HG03060 (cell line): ENCODE data around the gene ITGA2.
A peak's percentile ranks its signal among the peaks of the same experiment; 100 is the strongest.
"Not testable (repeated sequence)": the region's sequence is repeated elsewhere in the genome, so short reads cannot be mapped to it uniquely, and the experiment has no call there.

Experiments used
- ATAC-seq: cut with Tn5 transposase; IDR thresholded peaks from one replicate; pipeline ENCODE4 v1.9.1; 2021; ENCODE audit warnings: low read depth, moderate number of reproducible peaks; ENCODE audit not compliant: unreplicated experiment

Gene ITGA2

DNA sequence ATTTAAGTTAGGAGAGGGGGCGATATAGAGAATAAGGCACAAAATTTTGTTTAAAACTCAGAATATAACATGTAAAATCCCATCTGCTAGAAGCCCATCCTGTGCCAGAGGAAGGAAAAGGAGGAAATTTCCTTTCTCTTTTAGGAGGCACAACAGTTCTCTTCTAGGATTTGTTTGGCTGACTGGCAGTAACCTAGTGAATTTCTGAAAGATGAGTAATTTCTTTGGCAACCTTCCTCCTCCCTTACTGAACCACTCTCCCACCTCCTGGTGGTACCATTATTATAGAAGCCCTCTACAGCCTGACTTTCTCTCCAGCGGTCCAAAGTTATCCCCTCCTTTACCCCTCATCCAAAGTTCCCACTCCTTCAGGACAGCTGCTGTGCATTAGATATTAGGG is 102.1 kb downstream of the ITGA2 start:
- ATAC-seq = no peak

DNA sequence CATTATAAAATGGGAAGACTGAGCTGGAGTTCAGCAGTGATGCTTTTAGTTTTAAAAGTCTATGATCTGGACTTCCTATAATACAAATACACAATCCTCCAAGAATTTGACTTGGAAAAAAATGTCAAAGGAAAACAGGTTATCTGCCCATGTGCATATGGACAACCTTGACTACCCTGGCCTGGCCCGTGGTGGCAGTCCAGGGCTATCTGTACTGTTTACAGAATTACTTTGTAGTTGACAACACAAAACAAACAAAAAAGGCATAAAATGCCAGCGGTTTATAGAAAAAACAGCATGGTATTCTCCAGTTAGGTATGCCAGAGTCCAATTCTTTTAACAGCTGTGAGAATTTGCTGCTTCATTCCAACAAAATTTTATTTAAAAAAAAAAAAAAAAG is 103.1 kb downstream of the ITGA2 start:
- ATAC-seq = no peak

DNA sequence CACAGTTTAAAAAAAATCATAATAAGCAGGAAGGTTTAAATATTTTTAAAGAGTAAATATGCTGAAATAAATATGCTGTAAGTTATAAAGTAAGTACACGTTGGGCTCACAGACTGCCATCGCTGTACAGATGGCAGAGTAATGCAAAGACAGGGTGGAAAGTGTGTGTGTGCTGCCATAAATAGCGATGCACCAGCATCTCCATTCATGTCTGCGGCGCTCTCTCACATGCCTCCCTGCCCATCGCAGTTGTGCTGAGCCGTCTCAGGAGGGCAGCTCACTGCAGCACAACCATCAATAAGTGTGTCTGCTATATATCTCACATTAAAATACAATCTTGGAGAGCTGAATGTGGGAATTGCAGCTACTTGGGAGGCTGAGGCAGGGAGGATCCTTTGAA is 106.1 kb downstream of the ITGA2 start:
- ATAC-seq = no peak

DNA sequence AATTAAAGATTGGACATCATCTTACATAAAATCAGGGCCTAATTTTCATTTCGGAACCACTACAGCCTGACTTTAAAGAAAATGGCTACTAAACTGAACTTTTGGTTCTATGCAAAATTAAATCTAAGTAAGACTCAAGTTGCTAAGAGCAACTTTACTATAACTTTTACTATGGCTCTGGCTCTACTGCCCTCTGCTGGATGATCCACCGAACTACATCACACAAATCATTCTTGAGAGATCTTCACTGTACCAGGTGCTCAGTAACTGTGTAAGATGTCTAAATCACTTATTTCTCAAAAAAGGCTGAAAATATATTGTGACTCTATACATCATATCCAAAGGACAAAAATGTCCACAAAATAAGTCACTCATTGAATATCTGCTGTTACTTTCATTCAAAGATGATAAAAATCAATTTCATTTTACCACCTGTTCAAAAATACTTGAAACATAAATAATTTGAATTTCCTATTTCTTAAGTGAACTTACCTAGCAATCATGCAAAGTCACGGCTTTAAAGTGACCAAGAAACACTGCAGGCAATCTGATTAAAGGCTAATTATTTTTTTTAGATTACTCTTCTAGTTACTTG is 106.9 kb downstream of the ITGA2 start:
- ATAC-seq = peak; percentile 76

DNA sequence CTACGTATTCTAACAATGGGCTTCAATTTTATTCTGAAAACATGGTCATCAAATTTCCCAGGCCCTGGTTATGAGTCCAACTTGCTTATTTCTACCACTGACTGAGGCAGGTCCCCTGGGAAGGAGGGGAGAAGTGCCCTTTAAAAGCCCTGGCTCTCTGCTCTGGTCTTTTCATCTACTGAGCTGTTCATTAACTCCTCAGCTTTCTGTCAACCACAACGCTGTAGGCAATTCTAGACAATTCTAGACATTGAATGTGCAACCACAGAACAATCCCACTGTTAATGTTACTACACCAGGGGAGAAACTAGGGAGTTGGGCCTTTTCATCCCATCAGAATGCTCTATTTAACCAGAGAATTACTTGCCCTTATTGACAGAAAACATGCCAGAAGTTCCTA is 110.4 kb downstream of the ITGA2 start:
- no peak for ATAC-seq

DNA sequence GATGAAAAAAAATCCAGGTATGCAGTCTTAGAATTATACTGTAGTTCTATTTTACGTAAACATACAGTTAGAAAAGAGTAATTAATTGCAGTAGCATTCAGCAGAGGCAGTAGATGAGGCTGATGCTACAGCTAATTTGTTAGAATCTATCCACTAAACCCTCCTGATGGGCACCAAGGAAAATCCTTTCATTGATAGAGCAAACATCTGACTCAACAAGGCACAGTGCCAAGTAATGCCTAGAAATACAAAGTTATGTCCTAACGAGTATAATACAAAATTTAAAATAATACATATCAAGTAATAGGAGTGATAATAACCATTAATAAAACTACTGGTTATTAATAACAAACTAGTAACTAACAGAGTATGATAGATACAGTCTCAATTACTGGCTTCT is 111.5 kb downstream of the ITGA2 start:
- no peak for ATAC-seq

DNA sequence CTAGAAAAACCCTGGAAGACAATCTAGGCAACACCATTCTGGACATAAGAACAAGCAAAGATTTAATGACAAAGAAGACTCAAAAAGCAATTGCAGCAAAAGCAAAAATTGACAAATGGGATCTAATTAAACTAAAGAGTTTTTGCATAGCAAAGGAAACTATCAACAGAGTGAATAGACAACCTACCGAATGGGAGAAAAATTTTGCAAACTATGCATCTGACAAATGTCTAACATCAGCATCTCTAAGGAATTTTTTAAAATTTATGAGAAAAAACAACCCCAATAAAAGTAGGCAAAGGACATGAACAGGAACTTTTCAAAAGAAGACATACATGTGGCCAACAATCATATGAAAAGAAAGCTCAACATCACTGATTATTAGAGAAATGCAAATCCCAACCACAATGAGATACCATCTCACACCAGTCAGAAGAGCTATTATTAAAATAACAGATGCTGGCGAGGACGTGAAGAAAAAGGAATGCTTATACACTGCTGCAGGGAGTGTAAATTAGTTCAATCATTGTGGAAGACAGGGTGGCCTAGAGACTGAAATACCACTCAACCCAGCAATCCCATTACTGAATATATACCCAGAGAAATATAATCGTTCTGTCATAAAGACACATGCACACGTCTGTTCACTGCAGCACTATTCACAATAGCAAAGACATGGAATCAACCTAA is 116.6 kb downstream of the ITGA2 start:
- no peak for ATAC-seq

DNA sequence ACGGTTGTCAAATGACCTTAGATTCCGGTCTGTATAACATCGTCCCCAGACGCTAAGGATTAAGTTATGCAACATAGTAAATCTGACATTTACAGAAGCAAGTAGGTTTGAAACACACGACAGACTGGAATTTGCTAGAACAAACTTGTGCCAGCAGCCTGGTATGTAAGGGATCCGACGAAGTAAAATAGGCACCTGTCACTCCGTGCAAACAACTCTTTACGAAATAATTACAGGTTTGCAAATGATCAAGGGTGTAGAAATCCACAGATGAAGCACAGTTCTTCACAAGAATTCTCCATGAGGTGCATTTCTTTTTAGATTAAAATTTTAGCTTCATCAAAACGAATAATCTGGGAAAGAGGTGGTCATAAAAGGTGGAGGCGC is 119.9 kb downstream of the ITGA2 start:
- ATAC-seq = peak; percentile 12

DNA sequence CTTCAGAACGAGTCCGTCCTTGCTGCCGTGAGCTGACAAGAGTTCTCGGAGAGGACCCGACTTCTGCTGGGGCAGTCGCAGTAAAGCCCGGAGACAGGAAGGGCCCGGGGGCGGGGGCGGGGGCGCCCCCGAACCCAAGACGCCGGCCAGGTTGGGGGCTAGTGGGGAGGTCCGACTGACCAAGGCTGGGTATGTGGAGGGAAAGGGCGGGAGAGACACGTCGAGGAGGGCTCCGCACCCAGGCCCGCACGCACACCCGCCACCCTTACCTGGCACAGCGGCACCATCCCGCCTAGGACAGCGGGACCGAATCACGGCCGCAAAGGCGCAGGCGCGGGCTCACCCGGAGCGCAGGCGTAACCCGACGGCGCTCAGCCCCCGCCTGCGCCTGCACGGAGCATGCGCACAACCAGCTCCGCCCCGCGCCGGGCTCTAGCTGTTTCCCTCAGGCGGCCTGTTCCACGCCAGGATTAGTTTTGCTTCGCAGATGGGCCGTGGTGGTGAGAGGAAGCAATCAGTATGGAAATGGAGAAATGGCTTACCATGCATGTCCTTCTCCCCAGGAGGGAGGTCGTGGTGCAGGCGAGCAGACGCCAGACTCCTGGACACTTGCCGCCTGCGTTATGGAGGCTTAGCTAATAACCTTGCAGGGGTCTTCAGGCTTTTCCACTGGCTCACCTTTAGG is 120.4 kb downstream of the ITGA2 start, which contains the start of gene MOCS2:
Gene MOCS2, minus strand, starts transcription at position 315 of the 685 bp plus-strand sequence. CDS start 2,583 bp downstream, outside the sequence.
- ATAC-seq = peak; percentile 79

DNA sequence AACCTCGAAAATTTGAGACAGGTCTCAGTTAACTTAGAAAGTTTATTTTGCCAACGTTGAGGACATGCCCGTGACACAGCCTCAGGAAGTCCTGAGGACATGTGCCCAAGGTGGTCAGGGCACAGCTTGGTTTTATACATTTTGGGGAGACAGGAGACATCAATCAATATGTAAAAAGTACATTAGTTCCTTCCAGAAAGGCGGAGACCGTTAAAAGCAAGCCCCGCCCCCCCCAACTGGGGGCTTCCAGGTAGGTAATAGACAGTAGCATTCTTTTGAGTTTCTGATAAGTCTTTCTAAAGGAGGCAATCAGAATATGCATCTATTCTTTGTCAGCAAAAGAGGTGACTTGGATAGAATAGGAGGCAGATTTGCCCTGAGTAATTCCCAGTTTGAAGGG is 121.0 kb downstream of the ITGA2 start:
- no peak for ATAC-seq

DNA sequence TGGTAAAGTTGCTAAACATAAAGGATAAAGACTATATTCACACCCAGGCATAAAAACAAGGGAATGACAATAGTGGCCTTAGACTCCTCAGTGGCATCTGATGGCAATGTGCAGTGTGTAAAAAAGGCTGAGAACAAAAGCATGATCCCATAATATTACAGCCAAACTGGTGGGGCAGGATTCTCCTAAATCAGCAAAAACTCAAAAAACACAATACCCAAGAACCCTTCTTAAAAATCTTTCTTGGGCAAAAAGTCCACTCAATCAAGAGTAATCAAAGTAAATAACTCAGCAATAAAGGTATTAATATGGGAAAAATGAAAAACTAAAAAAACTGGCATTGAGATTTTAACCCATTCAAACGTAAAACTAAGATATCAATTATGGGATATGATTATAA is 122.0 kb downstream of the ITGA2 start:
- ATAC-seq = no peak

DNA sequence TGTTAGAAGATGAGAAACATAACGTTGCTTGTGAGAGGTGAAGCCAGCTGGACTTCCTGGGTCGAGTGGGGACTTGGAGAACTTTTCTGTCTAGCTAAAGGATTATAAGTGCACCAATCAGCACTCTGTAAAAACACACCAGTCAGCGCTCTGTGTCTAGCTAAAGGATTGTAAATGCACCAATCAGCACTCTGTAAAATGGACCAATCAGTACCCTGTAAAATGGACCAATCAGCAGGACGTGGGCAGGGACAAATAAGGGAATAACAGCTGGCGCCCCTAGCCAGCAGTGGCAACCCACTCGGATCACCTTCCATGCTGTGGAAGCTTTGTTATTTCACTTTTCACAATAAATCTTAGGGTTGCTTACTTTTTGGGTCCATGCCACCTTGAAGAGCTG is 123.2 kb downstream of the ITGA2 start:
- not testable (repeated sequence) for ATAC-seq

DNA sequence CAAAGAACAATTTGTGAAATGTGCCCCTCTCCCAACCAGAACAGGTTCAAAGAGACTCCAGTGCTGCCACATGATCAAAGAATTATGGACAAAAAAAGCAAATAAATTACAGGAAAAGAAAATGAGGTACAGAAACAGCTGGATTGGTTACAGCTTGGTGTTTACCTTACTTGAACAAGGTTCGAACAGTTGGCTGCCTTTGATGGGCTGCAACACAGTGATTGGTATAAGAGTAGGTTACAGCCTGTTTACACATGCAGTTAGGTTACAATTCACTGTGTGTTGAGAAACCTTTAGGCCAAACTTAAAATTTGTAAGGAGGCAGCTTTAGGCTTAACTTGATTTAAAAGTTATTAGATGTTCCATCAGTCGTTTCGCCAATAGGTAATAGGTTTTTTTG is 123.8 kb downstream of the ITGA2 start:
- no peak for ATAC-seq

DNA sequence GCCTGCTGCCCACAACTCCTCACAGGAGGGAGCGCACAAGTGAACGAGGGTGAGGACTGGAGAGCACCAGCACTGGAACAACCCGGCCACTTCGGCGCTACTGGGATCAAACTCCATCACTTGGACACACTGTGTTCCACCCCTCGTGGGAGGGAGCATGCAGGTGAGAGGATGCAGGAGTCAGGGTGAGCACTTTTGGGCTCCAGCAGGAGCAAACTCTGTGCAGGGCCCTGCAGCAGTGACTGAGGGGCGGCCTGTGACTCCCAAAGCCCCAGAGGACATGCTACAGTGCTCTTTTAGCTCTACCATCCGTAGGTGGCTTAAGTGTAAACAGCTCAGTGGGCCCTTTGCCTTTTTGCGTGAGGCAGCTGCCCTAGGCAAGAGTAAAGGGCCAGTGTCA is 124.8 kb downstream of the ITGA2 start:
- no peak for ATAC-seq

DNA sequence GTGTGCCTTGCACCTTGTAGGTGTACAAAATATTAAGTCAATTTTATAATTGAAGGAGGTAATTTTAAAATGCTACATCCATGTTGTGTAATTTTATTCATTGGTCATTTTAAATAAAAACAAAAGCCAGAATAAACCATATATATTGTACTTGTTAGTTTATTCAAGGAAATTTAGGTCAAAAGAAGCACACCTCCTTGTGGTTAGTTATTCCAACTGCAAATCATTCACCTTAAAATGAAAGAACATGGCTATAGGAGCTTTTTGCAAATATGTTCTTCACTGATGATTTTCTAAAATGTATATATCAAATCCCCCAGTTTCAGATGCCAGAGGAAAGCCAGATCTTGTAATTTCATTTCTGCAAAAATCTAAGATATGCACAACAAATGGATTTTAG is 125.8 kb downstream of the ITGA2 start:
- no peak for ATAC-seq

DNA sequence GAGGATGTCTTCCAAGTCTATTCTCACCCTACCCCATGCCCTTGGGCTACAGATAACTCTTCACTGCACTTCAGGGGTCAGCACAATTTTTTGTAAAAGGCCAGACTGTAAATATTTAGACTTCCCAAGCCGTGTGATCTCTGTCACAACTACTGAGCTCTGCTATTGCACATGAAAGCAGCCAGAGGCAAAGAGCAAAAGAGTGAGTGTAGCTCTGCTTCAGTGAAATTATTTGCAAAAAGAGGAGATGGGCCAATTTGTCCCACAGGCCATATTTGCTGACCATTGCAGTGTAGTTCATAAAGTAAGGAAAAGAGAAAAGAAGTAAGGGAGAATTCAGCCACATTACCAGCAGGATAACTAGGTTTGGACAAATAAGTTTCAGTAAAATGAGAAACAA is 127.4 kb downstream of the ITGA2 start:
- no peak for ATAC-seq

DNA sequence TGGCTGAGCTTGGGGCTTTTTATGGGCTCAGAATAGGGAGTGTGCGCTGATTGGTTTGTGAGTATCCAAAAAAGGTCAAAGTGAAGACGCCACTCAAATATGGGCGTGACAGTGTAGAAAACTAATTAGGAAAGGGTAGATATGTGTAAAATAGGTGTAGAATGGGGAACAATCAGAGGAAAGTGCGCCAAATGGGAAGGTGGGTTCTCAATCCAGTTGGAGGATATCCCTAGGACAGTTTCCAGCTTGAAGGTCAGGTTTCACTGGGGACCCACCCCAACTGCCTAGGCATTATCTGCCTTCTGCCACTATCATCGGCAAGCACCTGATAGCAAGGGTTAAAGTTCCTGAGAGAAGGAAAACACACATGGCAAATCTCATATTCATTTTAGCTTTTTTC is 129.7 kb downstream of the ITGA2 start:
- no peak for ATAC-seq

DNA sequence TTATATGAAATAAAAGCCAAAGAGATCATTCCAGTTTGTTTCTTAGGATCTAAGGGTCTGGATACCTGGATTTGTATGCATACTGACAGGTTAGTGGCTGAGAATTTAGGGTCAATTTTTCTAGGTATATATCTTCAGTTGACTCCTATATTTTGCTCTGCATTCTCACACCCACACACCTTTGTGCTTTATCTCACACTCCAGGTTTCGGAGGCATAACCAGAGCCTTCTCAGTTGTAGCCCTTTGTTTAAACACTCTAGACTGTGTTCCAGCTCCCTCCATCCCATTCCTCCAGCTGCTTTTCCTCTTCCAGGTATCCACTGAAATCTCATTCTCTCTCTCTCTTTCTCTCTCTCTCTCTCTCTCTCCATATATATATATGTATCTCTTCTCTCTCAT is 131.0 kb downstream of the ITGA2 start:
- no peak for ATAC-seq

DNA sequence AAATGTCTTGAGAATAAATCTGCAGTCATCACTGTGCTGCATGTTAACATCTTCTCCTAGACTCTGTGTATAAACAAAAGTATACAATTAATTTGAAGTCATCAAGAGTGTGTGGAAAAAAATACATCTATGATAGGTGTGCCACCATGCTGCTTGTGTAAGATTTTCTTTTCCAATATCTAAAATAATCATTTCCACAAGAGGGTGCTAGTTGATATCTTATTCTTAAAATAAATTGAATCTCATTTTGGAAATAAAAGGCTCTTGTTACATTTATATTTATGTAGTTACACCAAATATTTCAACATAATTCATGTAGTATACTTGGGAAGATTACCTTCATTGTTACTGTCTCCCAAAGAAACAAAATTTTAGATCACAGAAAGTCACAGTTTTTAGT is 134.6 kb downstream of the ITGA2 start:
- ATAC-seq = no peak

DNA sequence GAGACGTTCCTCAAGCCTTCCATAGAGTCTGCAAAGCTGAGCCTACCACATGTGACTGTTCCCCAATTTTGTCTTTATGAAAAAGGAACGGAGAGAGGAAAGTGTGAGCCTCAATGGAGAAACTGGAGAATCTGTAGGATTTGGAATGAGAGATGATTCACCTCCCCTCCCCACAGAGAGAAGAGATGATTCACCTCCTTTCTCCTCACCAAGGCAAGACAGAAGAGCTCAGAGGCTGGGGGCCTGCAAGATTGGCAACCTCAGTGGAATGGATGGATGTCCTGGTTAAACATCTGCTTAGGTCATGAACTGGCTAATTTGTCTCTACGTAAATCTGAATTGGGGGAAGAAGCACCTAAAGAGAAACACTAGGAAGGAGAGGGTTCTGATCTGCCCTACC is 137.4 kb downstream of the ITGA2 start:
- ATAC-seq = no peak

DNA sequence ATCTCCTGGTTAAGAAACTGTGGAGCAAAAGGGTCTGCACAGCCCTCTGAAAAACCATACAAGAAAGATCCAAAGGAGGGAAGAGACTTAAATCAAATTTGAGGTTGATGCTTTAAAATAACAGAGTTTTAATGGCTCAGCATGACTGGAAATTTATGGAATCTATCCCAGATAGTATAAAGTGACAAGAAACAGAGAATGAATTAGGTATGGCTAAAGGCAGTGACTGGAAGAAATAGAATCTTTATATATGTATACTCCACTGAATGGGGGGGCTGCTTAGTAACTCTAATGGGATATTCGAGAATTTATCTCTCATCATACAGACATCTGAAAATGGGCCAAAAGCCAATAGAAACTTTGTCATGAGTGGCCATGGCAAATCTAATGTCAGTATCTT is 138.0 kb downstream of the ITGA2 start:
- ATAC-seq = no peak

DNA sequence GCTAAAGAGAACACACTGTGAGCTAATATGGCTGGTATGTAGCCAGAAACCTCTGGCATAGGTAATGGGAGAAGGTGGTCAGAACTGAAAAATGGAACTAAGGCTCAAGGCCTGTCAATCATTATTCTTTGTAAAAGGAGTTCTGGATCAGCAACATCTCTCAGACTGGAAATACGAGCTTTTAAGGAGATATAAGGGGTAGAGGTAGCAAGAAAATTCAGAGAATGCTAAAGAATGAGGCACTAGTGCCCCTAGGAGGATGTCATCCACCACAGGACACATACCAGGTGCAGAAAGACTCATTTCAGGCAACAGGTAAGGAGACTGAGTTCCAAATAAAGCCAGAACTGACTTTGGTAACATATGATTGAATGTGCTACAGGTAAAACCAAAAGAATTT is 139.3 kb downstream of the ITGA2 start:
- no peak for ATAC-seq
